NCI-H1092 (cell line): ENCODE results near the gene CGB1.
"Not testable (repeated sequence)": the region's sequence is repeated elsewhere in the genome, so short reads cannot be mapped to it uniquely, and the experiment has no call there.

Experiments used
- DNase-seq: peaks from one replicate; lab custom pipeline; 2025; lab: John Stamatoyannopoulos, UW

CGB1 gene

GRCh38 chr19:49057636-49058234 lies 21.0 kb upstream of the CGB1 start, which contains the start of gene CGB7:
CGB7 (minus strand) TSS chr19:49057749; CDS start chr19:49055375, 2,374 bp downstream.
- DNase-seq: no peak

GRCh38 chr19:49056902-49057596 lies 20.4 kb upstream of the CGB1 start:
- DNase-seq: not testable (repeated sequence)

- no peak for DNase-seq
These were observed 19.6 kb upstream of the CGB1 start for GRCh38 chr19:49056101-49056901.

GRCh38 chr19:49050376-49051033 lies 13.8 kb upstream of the CGB1 start:
- DNase-seq: not testable (repeated sequence)

- not testable (repeated sequence) for DNase-seq
These were observed 13.1 kb upstream of the CGB1 start for GRCh38 chr19:49049834-49050233.

GRCh38 chr19:49049011-49049410 lies 12.3 kb upstream of the CGB1 start, which contains the start of gene CGB8:
CGB8 (minus strand) TSS chr19:49049111; CDS start chr19:49048739, 372 bp downstream.
- DNase-seq: not testable (repeated sequence)

- not testable (repeated sequence) for DNase-seq
These were observed 6.9 kb upstream of the CGB1 start, which contains the start of gene CGB5 for GRCh38 chr19:49043548-49043947. CGB5 (plus strand) TSS chr19:49043848; CDS start chr19:49044210, 362 bp downstream.

- not testable (repeated sequence) for DNase-seq
These were observed 6.0 kb upstream of the CGB1 start for GRCh38 chr19:49042666-49043065.

GRCh38 chr19:49042177-49042576 lies 5.5 kb upstream of the CGB1 start:
- no peak for DNase-seq

GRCh38 chr19:49039736-49040135 lies 3.0 kb upstream of the CGB1 start:
- DNase-seq: not testable (repeated sequence)

- DNase-seq: not testable (repeated sequence)
These were observed 2.0 kb upstream of the CGB1 start for GRCh38 chr19:49038557-49039276.

- not testable (repeated sequence) for DNase-seq
These were observed 1.4 kb upstream of the CGB1 start for GRCh38 chr19:49038111-49038510.

- not testable (repeated sequence) for DNase-seq
These were observed 4.9 kb downstream of the CGB1 start, which contains the start of gene CGB2 for GRCh38 chr19:49031642-49032301. CGB2 (plus strand) TSS chr19:49031890; CDS start chr19:49032096, 206 bp downstream.

GRCh38 chr19:49030323-49030722 lies 6.4 kb downstream of the CGB1 start:
- not testable (repeated sequence) for DNase-seq

- DNase-seq: not testable (repeated sequence)
These were observed 6.9 kb downstream of the CGB1 start for GRCh38 chr19:49029749-49030148.

- not testable (repeated sequence) for DNase-seq
These were observed 8.0 kb downstream of the CGB1 start for GRCh38 chr19:49028686-49029085.

GRCh38 chr19:49025599-49025998 lies 11.1 kb downstream of the CGB1 start:
- DNase-seq: not testable (repeated sequence)

GRCh38 chr19:49025088-49025487 lies 11.6 kb downstream of the CGB1 start:
- not testable (repeated sequence) for DNase-seq

- DNase-seq: not testable (repeated sequence)
These were observed 12.5 kb downstream of the CGB1 start, which contains the start of gene CGB3 for GRCh38 chr19:49024233-49024632. CGB3 (minus strand) TSS chr19:49024333; CDS start chr19:49023971, 362 bp downstream.

- DNase-seq: no peak
These were observed 14.6 kb downstream of the CGB1 start for GRCh38 chr19:49022116-49022515.
